H1 (cell line): ENCODE measurements around the gene ARL6IP5. TPM values are rescaled to one million over a fixed set of nuclear protein-coding genes. Genes with fewer than 3 reads are reported as not detected.

Source experiments
- CTCF ChIA-PET: fragments of 300-600 bp; sonication (Branson Sonifier 250); formaldehyde crosslinking; loops from one replicate; lab custom pipeline; 2021; ENCODE audit not compliant: partially characterized antibody; lab: Charles Lee
- POLR2A ChIA-PET: fragments of 300-600 bp; sonication (Branson Sonifier 250); formaldehyde crosslinking; loops from one replicate; lab custom pipeline; 2021; ENCODE audit warnings: inconsistent platforms; ENCODE audit not compliant: partially characterized antibody; lab: Charles Lee
- DNase-seq, 2 experiments: peaks; one replicate each; pipeline versions ENCODE4 v3.0.0 to v3.0.0-alpha.2; 2010 to 2022; ENCODE audit warnings: low spot score in 2 of 2, low read depth in 1 of 2, mixed read lengths in 1 of 2
- FAIRE-seq: peaks from 2 replicates; lab custom pipeline; 2011; peaks lifted over from hg19 to GRCh38; lab: Jason Lieb, UNC
- H2AFZ ChIP-seq: 2 replicates; pipeline ENCODE4 v1.8.1; 2012; ENCODE audit warnings: low read length, inconsistent platforms
- H2AK5ac ChIP-seq: 2 replicates; pipeline ENCODE4 v1.6.1; 2013; ENCODE audit warnings: low read depth, low read length
- H2BK120ac ChIP-seq: replicated peaks from 2 replicates; pipeline ENCODE3; 2013; ENCODE audit warnings: low read depth, low read length, inconsistent platforms
- H2BK12ac ChIP-seq: 2 replicates; pipeline ENCODE4 v1.6.1; 2013; ENCODE audit warnings: low read depth, low read length
- H2BK15ac ChIP-seq: 2 replicates; pipeline ENCODE4 v1.6.1; 2013; ENCODE audit warnings: low read length
- H2BK20ac ChIP-seq: 2 replicates; pipeline ENCODE4 v1.6.1; 2013; ENCODE audit warnings: low read length
- H2BK5ac ChIP-seq: 2 replicates; pipeline ENCODE4 v1.6.1; 2013; ENCODE audit warnings: low read depth, low read length
- H3K14ac ChIP-seq: 2 replicates; pipeline ENCODE4 v1.6.1; 2013; ENCODE audit warnings: inconsistent platforms; ENCODE audit not compliant: insufficient read length
- H3K18ac ChIP-seq: 2 replicates; pipeline ENCODE4 v1.6.1; 2013; ENCODE audit warnings: low read length; ENCODE audit errors: extremely low read depth
- H3K23ac ChIP-seq: 2 replicates; pipeline ENCODE4 v1.6.1; 2013; ENCODE audit warnings: inconsistent platforms; ENCODE audit not compliant: insufficient read length
- H3K23me2 ChIP-seq: 2 replicates; pipeline ENCODE4 v1.6.1; 2013; ENCODE audit warnings: low read depth, low read length
- H3K27ac ChIP-seq: 2 replicates; pipeline ENCODE4 v1.6.1; 2011; ENCODE audit warnings: low read depth, low read length, inconsistent platforms
- H3K27me3 ChIP-seq, 4 experiments: replicated peaks in 1 of 4; 1 replicate in 1 of 4; 2 replicates in 3 of 4; pipeline versions ENCODE4 v1.6.1 to v1.8.1; 2011 to 2013; ENCODE audit warnings: low read length in 3 of 4, mild to moderate bottlenecking in 3 of 4, inconsistent platforms in 2 of 4, mixed read lengths in 2 of 4, moderate library complexity in 1 of 4; ENCODE audit not compliant: control insufficient read depth in 3 of 4, insufficient read depth in 3 of 4; ENCODE audit errors: extremely low read depth in 1 of 4
- H3K36me3 ChIP-seq, 4 experiments: 2 replicates each; pipeline versions ENCODE4 v1.6.1 to v1.8.1; 2011 to 2013; ENCODE audit warnings: mild to moderate bottlenecking in 4 of 4, low read length in 3 of 4, moderate library complexity in 2 of 4, control low read depth in 1 of 4, inconsistent platforms in 1 of 4; ENCODE audit not compliant: insufficient read depth in 4 of 4, control insufficient read depth in 2 of 4
- H3K4ac ChIP-seq: replicated peaks from 2 replicates; pipeline ENCODE3; 2013; ENCODE audit warnings: low read length, low read depth, mixed read lengths, inconsistent platforms; ENCODE audit not compliant: insufficient read length
- H3K4me1 ChIP-seq, 4 experiments: replicated peaks in 1 of 4; 1 replicate in 1 of 4; 2 replicates in 3 of 4; pipeline versions ENCODE4 v1.6.1 to v1.8.1; 2011 to 2013; ENCODE audit warnings: low read length in 3 of 4, inconsistent platforms in 2 of 4, mixed read lengths in 1 of 4; ENCODE audit not compliant: insufficient read depth in 4 of 4, control insufficient read depth in 3 of 4
- H3K4me2 ChIP-seq, 2 experiments: 2 replicates each; pipeline versions ENCODE4 v1.6.1 to v1.8.1; 2011 to 2013; ENCODE audit warnings: low read depth in 2 of 2, low read length in 2 of 2, control low read depth in 1 of 2, inconsistent platforms in 1 of 2, mild to moderate bottlenecking in 1 of 2; ENCODE audit not compliant: insufficient read depth in 1 of 2
- H3K4me3 ChIP-seq, 4 experiments: fragments of 200-600, 300-600 bp in 1 of 4; sonication (generic), shearing (Covaris generic), sonication (Bioruptor Twin) in 1 of 4; 2 replicates each; pipeline versions ENCODE4 v1.5.1 to v1.8.1; 2011 to 2016; ENCODE audit warnings: low read length in 4 of 4, low read depth in 3 of 4, control low read depth in 2 of 4, inconsistent platforms in 2 of 4, mild to moderate bottlenecking in 2 of 4, mixed read lengths in 1 of 4, moderate library complexity in 1 of 4; ENCODE audit not compliant: insufficient read depth in 2 of 4; ENCODE audit errors: extremely low read depth in 1 of 4
- H3K56ac ChIP-seq: replicated peaks from 2 replicates; pipeline ENCODE3; 2013; ENCODE audit warnings: low read depth, mild to moderate bottlenecking, mixed read lengths, low read length, inconsistent platforms; ENCODE audit not compliant: insufficient read length
- H3K79me1 ChIP-seq: 2 replicates; pipeline ENCODE4 v1.6.1; 2013; ENCODE audit warnings: low read depth, low read length, control low read depth
- H3K79me2 ChIP-seq, 2 experiments: 2 replicates each; pipeline versions ENCODE4 v1.6.1 to v1.8.1; 2012 to 2013; ENCODE audit warnings: low read length in 2 of 2, mild to moderate bottlenecking in 2 of 2, inconsistent platforms in 1 of 2; ENCODE audit not compliant: insufficient read depth in 2 of 2, control insufficient read depth in 1 of 2
- H3K9ac ChIP-seq, 4 experiments: replicated peaks in 1 of 4; 1 replicate in 1 of 4; 2 replicates in 3 of 4; pipeline versions ENCODE4 v1.6.1 to v1.8.1; 2011 to 2013; ENCODE audit warnings: low read depth in 3 of 4, low read length in 3 of 4, control low read depth in 2 of 4, mild to moderate bottlenecking in 2 of 4, moderate library complexity in 2 of 4, inconsistent platforms in 1 of 4; ENCODE audit errors: extremely low read depth in 1 of 4
- H3K9me3 ChIP-seq, 2 experiments: 2 replicates each; pipeline versions ENCODE4 v1.6.1 to v1.8.1; 2012 to 2013; ENCODE audit warnings: mild to moderate bottlenecking in 2 of 2, moderate library complexity in 2 of 2, control low read depth in 1 of 2, inconsistent platforms in 1 of 2, low read depth in 1 of 2, low read length in 1 of 2, mixed read lengths in 1 of 2; ENCODE audit not compliant: insufficient read depth in 2 of 2
- H4K20me1 ChIP-seq, 2 experiments: replicated peaks in 1 of 2; 2 replicates each; pipeline versions ENCODE3 to v1.8.1; 2011 to 2013; ENCODE audit warnings: inconsistent platforms in 2 of 2, low read length in 2 of 2, mild to moderate bottlenecking in 1 of 2; ENCODE audit not compliant: insufficient read depth in 2 of 2, control insufficient read depth in 1 of 2
- H4K5ac ChIP-seq: 2 replicates; pipeline ENCODE4 v1.6.1; 2013; ENCODE audit warnings: low read length, low read depth, mixed read lengths, inconsistent platforms; ENCODE audit not compliant: insufficient read length
- H4K8ac ChIP-seq: 2 replicates; pipeline ENCODE4 v1.8.0; 2013; ENCODE audit warnings: mild to moderate bottlenecking, moderate library complexity, low read length, inconsistent platforms; ENCODE audit not compliant: insufficient read depth; ENCODE audit errors: extremely low read depth
- H4K91ac ChIP-seq: replicated peaks from 2 replicates; pipeline ENCODE3; 2013; ENCODE audit warnings: low read length, mixed read lengths, inconsistent platforms; ENCODE audit not compliant: insufficient read length
- BACH1 ChIP-seq: IDR thresholded peaks from 2 replicates; pipeline ENCODE4 v1.6.1; 2012; ENCODE audit warnings: low read length, improper control_type of control experiment
- CTBP2 ChIP-seq: IDR thresholded peaks from 2 replicates; pipeline ENCODE4 v1.7.0; 2011; ENCODE audit warnings: borderline replicate concordance, mild to moderate bottlenecking, moderate library complexity, mixed read lengths, low read length; ENCODE audit not compliant: insufficient read depth, insufficient read length
- EGR1 ChIP-seq: IDR thresholded peaks from 2 replicates; pipeline ENCODE4 v1.6.1; 2011; ENCODE audit warnings: low read depth, low read length, borderline replicate concordance
- EZH2 ChIP-seq: fragments of 200-600 bp; sonication (generic); IDR thresholded peaks from 2 replicates; pipeline ENCODE4 v1.7.1; 2012; ENCODE audit warnings: low read depth, mild to moderate bottlenecking, moderate library complexity, low read length, inconsistent platforms; ENCODE audit not compliant: severe bottlenecking
- KDM5A ChIP-seq: fragments of 200-600 bp; IDR thresholded peaks from 2 replicates; pipeline ENCODE4 v1.7.1; 2012; ENCODE audit warnings: mild to moderate bottlenecking, low read length, inconsistent platforms, mixed read lengths
- POU5F1 ChIP-seq: IDR thresholded peaks from 2 replicates; pipeline ENCODE4 v1.6.1; 2011; ENCODE audit warnings: low read depth, mild to moderate bottlenecking, low read length, moderate library complexity
- RBBP5 ChIP-seq: IDR thresholded peaks from 2 replicates; pipeline ENCODE4 v1.7.1; 2012; ENCODE audit warnings: low read depth, mild to moderate bottlenecking, inconsistent platforms, low read length, moderate library complexity, borderline replicate concordance
- SIX5 ChIP-seq: IDR thresholded peaks from 2 replicates; pipeline ENCODE4 v1.6.1; 2011; ENCODE audit warnings: mild to moderate bottlenecking, low read depth, low read length
- SP1 ChIP-seq: IDR thresholded peaks from 2 replicates; pipeline ENCODE4 v1.6.1; 2011; ENCODE audit warnings: low read depth, low read length
- SP2 ChIP-seq: IDR thresholded peaks from 2 replicates; pipeline ENCODE4 v1.6.1; 2012; ENCODE audit warnings: mild to moderate bottlenecking, low read length, inconsistent platforms
- TAF7 ChIP-seq: optimal IDR thresholded peaks from 2 replicates; pipeline ENCODE3; 2011; ENCODE audit warnings: low read depth, mild to moderate bottlenecking, inconsistent platforms, low read length, moderate library complexity, borderline replicate concordance
- TCF12 ChIP-seq: IDR thresholded peaks from 2 replicates; pipeline ENCODE4 v1.6.1; 2011; ENCODE audit warnings: low read depth, mild to moderate bottlenecking, low read length
- polyA plus RNA-seq, 7 experiments: library from polyadenylated mRNA; depleted of rRNA in 3 of 7; stranded (reverse) in 5 of 7; unstranded in 2 of 7; fragments of >200 nt in 5 of 7; fragments of 200-250 nt in 2 of 7; gene quantifications; 1 replicate in 5 of 7; 2 replicates in 1 of 7; 4 replicates in 1 of 7; pipeline versions ENCODE4 v1.2.1 to v1.2.3, GENCODE V29; 2011 to 2013; ENCODE audit warnings: missing spikeins in 2 of 7, mixed read lengths in 2 of 7
- total RNA-seq: library from RNA; stranded (reverse); fragmentation: NEBNext Ultra II Directional; extraction: Animal tissue kit (Norgen Biotek cat#: 25700); gene quantifications from 2 replicates; pipeline ENCODE4 v1.2.1, GENCODE V29; 2021
- TF ChIP-seq, protein P1 (sequence below): IDR thresholded peaks from 2 replicates; pipeline ENCODE4 v1.6.1; 2012; ENCODE audit warnings: inconsistent platforms
- TF ChIP-seq, protein P2 (sequence below): IDR thresholded peaks from 2 replicates; pipeline ENCODE4 v1.6.1; 2011; ENCODE audit warnings: low read depth, mild to moderate bottlenecking, low read length; ENCODE audit not compliant: insufficient read depth

The ARL6IP5 gene
- total and polyA plus RNA-seq, 2 of the 8 experiments (the other 6 are each of a cell fraction or from before 2014, with no cell fraction given): 24.9 to 30.1 TPM

DNA sequence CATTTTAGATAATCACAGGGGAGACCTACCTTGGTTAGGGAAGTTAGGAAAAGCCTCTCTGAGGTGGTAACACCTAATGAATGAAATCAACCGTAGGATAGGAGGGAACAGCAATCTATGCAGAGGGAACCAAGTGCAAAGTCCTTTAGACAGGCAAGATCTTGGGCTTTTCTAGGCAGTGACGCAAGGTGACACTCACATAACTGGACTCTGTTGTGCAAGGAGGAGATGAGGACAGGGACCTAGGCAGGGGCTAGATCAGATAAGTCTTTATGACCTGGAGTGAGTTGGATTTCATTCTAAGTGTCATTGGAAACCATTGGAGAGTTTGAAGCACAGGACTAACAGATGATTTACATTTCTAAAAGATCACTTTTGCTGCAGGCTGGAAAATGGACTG lies 42.3 kb downstream of the ARL6IP5 start (continued):
- TF ChIP-seq RBBP5: no peak

DNA sequence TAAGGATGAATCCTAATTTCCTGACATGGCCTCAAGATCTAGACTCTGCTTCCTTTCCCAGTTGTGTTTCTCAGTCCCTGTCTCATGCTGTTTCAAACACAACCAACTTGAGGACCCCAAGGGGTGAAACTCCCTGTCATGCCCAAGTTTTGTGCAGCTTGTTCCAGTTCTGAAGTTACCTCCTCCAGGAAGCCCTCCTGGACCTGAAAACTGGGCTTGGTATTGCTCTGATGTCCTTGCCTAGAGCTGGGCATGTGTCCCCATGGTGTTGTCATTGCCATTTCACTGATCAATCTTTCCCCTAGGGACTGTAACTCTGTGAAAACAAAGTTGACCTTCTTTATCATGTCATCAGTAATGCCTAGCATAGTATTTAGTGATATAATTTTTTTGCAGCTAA lies 43.8 kb downstream of the ARL6IP5 start:
- no peak overlapping the region for H3K18ac ChIP-seq
- no peaks in the 10 kb centered on the region; the same call in 1 of the 2 replicates for H3K23me2 ChIP-seq
- no peak overlapping the region for H3K4me2 ChIP-seq
- H2AK5ac ChIP-seq: no peak overlapping the region
- no peak overlapping the region for H2AFZ ChIP-seq
- no peak overlapping the region for H2BK120ac ChIP-seq
- H2BK15ac ChIP-seq: no peak overlapping the region
- H2BK12ac ChIP-seq: no peak overlapping the region
- H3K9me3 ChIP-seq: no peaks in the 10 kb centered on the region
- no peak overlapping the region for H2BK20ac ChIP-seq
- H3K14ac ChIP-seq: no peak overlapping the region
- no peak overlapping the region for H3K56ac ChIP-seq
- no peak overlapping the region for H3K4me3 ChIP-seq
- no peaks in the 10 kb centered on the region for H3K79me1 ChIP-seq
- H3K36me3 ChIP-seq: no peaks in the 10 kb centered on the region
- H3K27me3 ChIP-seq: no peaks in the 10 kb centered on the region
- CTCF ChIA-PET: interaction anchor here (1.4 to 3.6 kb wide), 5 partner anchors 33 to 295 kb away, joined by 3 to 21 read pairs (median 4); no protein-coding TSS in a partner anchor
- no peak overlapping the region for H3K9ac ChIP-seq
- no peak overlapping the region for H3K23ac ChIP-seq
- H3K79me2 ChIP-seq: no peaks in the 10 kb centered on the region
- no peaks in the 10 kb centered on the region for H4K20me1 ChIP-seq
- no peaks in the 10 kb centered on the region for H3K4me1 ChIP-seq
- no peak overlapping the region for H4K5ac ChIP-seq
- H3K27ac ChIP-seq: no peak overlapping the region
- H4K91ac ChIP-seq: no peak overlapping the region
- FAIRE-seq (no peak), DNase-seq (no peak)
- POLR2A ChIA-PET: no interaction called here
- H4K8ac ChIP-seq: no peak overlapping the region
- no peak overlapping the region for H3K4ac ChIP-seq
- no peak overlapping the region for H2BK5ac ChIP-seq
- TF ChIP-seq, protein P1, sequence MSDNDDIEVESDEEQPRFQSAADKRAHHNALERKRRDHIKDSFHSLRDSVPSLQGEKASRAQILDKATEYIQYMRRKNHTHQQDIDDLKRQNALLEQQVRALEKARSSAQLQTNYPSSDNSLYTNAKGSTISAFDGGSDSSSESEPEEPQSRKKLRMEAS: no peak
- no peak for TF ChIP-seq CTBP2
- TF ChIP-seq SP2: no peak
- no peak for TF ChIP-seq TCF12
- no peak for TF ChIP-seq POU5F1
- no peak for TF ChIP-seq TAF7
- TF ChIP-seq SIX5: no peak
- TF ChIP-seq EZH2: no peak
- TF ChIP-seq BACH1: no peak
- TF ChIP-seq EGR1: no peak
- TF ChIP-seq, protein P2, sequence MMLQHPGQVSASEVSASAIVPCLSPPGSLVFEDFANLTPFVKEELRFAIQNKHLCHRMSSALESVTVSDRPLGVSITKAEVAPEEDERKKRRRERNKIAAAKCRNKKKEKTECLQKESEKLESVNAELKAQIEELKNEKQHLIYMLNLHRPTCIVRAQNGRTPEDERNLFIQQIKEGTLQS: no peak
- TF ChIP-seq KDM5A: no peak
- TF ChIP-seq SP1: no peak
